ENCODE measurements around the gene RHCE. TPM values are rescaled to one million over a fixed set of nuclear protein-coding genes. Genes with fewer than 3 reads are reported as not detected.
A peak's percentile ranks its signal among the peaks of the same experiment; 100 is the strongest.
"Not testable (repeated sequence)": the region's sequence is repeated elsewhere in the genome, so short reads cannot be mapped to it uniquely, and the experiment has no call there.

Gene RHCE
- total and polyA plus RNA-seq, 9 of the 15 experiments (the other 6 are each of a cell fraction or from before 2014, with no cell fraction given), result 5.4 to 31.5 (median 12.6) TPM

DNA sequence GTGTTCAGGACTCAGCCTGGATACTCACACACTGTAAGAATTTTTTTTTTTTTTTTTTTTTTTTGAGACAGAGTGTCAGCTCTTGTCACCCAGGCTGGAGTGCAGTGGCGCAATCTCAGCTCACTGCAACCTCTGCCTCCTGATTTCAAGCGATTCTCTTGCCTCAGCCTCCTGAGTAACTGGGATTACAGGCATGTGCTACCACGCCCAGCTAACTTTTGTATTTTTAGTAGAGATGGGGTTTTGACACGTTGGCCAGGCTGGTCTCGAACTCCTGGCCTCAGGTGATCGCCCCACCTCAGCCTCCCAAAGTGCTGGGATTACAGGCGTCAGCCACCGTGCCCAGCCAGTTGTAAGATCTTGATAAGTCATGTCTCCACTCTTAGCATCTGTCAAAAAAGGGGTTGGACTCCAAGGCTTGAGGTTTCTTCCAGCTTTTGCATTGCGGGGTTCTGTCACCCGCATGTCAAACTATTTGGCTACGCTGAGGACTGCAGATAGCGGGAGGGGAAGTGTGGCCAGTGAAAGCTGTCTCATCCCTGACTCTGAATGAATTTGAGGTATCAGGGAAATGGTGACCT lies 50.8 kb downstream of the RHCE start (continued):
- TF ChIP-seq CREB1 (IDR thresholded peaks at IDR 0.05); TOE1 (CRISPR knock-in tag; IDR thresholded peaks at IDR 0.05; ENCODE audit: borderline replicate concordance, low read depth): not testable (repeated sequence)
- TF ChIP-seq CREB1 (CRISPR knock-in tag; IDR thresholded peaks at IDR 0.05) (0 out of 2 replicates have a peak, but pooled peaks have one; percentile 19), TEAD1 (CRISPR knock-in tag; IDR thresholded peaks at IDR 0.05) (0 out of 4 replicates have a peak, but pooled peaks of 1 of the 2 experiments have one; percentile 25), ZNF766 (CRISPR knock-in tag; conservative IDR thresholded peaks at IDR 0.05) (peak; percentile 100), L3MBTL2 (IDR thresholded peaks at IDR 0.05) (0 out of 2 replicates have a peak, but pooled peaks have one; percentile 28), TCF3 (CRISPR knock-in tag; IDR thresholded peaks at IDR 0.05) (peak; percentile 85), SOX6 (IDR thresholded peaks at IDR 0.05) (peak; percentile 67), STAT5A (IDR thresholded peaks at IDR 0.05; ENCODE audit: borderline replicate concordance, low read length) (0 out of 2 replicates have a peak, but pooled peaks have one; percentile 14), TOE1 (IDR thresholded peaks at IDR 0.05; ENCODE audit: borderline replicate concordance) (peak; percentile 17; the same call in 1 of the 2 replicates), LEF1 (IDR thresholded peaks at IDR 0.05) (0 out of 2 replicates have a peak, but pooled peaks have one; percentile 15), CTBP1 (IDR thresholded peaks at IDR 0.05; ENCODE audit: borderline replicate concordance) (peak; percentile 88), TRIM24 (IDR thresholded peaks at IDR 0.05) (peak in 1 of 2 experiments; percentile 70; a peak in 2 of 4 replicates), SMARCE1 (IDR thresholded peaks at IDR 0.05) (peak; percentile 60), SPI1 (IDR thresholded peaks at IDR 0.05; ENCODE audit: borderline replicate concordance, low read depth, low read length) (peak; percentile 73), RCOR1 (IDR thresholded peaks at IDR 0.05; ENCODE audit: borderline replicate concordance in 1 of 2, low read depth in 2 of 2, low read length in 2 of 2) (0 out of 4 replicates have a peak, but pooled peaks of 1 of the 2 experiments have one; percentile 27), HDAC1 (IDR thresholded peaks at IDR 0.05) (peak in 1 of 2 experiments; percentile 71; a peak in 1 of 4 replicates), ZNF764 (CRISPR knock-in tag; IDR thresholded peaks at IDR 0.05; ENCODE audit: low read depth) (peak; percentile 22; the same call in 1 of the 2 replicates), KDM1A (IDR thresholded peaks at IDR 0.05) (peak; percentile 93 to 94), EHMT2 (IDR thresholded peaks at IDR 0.05) (peak; percentile 95), ZNF644 (tag; IDR thresholded peaks at IDR 0.05; ENCODE audit: low read depth) (peak; percentile 86), ESRRA (IDR thresholded peaks at IDR 0.05; ENCODE audit: borderline replicate concordance, low read depth) (peak; percentile 33; the same call in 1 of the 2 replicates), DPF2 (IDR thresholded peaks at IDR 0.05) (peak; percentile 66; the same call in 1 of the 2 replicates), CEBPB (tag; IDR thresholded peaks at IDR 0.05) (peak; percentile 87)
- TF ChIP-seq, protein P1, sequence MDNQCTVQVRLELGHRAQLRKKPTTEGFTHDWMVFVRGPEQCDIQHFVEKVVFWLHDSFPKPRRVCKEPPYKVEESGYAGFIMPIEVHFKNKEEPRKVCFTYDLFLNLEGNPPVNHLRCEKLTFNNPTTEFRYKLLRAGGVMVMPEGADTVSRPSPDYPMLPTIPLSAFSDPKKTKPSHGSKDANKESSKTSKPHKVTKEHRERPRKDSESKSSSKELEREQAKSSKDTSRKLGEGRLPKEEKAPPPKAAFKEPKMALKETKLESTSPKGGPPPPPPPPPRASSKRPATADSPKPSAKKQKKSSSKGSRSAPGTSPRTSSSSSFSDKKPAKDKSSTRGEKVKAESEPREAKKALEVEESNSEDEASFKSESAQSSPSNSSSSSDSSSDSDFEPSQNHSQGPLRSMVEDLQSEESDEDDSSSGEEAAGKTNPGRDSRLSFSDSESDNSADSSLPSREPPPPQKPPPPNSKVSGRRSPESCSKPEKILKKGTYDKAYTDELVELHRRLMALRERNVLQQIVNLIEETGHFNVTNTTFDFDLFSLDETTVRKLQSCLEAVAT (IDR thresholded peaks at IDR 0.05), result 0 out of 4 replicates have a peak, but pooled peaks of 1 of the 2 experiments have one; percentile 33
- TF ChIP-seq, protein P2, sequence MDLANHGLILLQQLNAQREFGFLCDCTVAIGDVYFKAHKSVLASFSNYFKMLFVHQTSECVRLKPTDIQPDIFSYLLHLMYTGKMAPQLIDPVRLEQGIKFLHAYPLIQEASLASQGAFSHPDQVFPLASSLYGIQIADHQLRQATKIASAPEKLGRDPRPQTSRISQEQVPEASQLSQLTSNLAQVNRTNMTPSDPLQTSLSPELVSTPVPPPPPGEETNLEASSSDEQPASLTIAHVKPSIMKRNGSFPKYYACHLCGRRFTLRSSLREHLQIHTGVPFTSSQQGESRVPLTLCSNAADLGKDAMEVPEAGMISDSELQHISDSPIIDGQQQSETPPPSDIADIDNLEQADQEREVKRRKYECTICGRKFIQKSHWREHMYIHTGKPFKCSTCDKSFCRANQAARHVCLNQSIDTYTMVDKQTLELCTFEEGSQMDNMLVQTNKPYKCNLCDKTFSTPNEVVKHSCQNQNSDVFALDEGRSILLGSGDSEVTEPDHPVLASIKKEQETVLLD (IDR thresholded peaks at IDR 0.05), result 0 out of 2 replicates have a peak, but pooled peaks have one; percentile 12

Data from K562 (cell line).